Measurements from ENCODE around the gene HOXC5. TPM values are rescaled to one million over a fixed set of nuclear protein-coding genes. Genes with fewer than 3 reads are reported as not detected.

The HOXC5 gene
- total RNA-seq, 3 donors from 2014 or later: not detected

- TF ChIP-seq, protein P1, sequence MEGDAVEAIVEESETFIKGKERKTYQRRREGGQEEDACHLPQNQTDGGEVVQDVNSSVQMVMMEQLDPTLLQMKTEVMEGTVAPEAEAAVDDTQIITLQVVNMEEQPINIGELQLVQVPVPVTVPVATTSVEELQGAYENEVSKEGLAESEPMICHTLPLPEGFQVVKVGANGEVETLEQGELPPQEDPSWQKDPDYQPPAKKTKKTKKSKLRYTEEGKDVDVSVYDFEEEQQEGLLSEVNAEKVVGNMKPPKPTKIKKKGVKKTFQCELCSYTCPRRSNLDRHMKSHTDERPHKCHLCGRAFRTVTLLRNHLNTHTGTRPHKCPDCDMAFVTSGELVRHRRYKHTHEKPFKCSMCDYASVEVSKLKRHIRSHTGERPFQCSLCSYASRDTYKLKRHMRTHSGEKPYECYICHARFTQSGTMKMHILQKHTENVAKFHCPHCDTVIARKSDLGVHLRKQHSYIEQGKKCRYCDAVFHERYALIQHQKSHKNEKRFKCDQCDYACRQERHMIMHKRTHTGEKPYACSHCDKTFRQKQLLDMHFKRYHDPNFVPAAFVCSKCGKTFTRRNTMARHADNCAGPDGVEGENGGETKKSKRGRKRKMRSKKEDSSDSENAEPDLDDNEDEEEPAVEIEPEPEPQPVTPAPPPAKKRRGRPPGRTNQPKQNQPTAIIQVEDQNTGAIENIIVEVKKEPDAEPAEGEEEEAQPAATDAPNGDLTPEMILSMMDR (IDR thresholded peaks at IDR 0.05): no peak
- H3K4me1 ChIP-seq (ENCODE audit: low read depth): no peaks in the 10 kb centered on the region
- intact Hi-C loops (cut with DNase I, micrococcal nuclease): no loop called here
- H3K36me3 ChIP-seq (ENCODE audit: low read depth): no peaks in the 10 kb centered on the region
- DNase-seq (no peak), ATAC-seq (no peak)
- H3K4me3 ChIP-seq: no peak overlapping the region
- H3K9me3 ChIP-seq: no peaks in the 10 kb centered on the region
Observed at GRCh38 chr12:54045401-54045800, 12.6 kb downstream of the HOXC5 start.

DNA sequence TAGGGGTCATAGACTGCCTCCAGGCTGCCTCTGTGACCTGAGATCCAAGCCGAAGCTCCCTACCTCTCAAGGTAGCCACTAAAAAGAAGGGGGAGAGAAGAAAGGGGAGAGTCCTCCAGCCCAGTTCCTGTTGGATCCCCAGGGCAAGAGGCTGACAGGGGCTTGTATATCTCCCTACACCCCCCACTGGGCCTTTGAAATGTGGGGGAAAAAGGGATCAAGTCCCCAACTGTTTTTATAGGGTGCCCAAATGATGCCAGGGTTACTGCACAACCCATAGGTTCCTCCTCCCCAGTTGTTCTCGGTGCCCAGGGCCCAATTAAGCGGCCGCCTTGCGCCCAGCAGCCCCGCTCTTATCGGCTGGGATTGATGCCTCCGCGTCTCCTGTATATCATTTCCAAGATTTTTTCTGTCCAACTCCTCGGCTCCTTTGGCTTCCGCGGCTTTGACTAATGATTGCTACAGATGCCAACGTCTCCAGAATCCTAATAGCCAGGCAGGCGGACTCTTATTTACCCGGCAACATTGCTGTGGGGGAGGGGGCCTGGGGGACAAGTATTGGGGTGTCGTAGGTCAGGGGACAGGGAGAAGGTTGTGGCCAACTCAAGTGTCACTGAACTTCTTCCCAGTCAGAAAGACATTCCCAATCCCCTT lies 13.1 kb downstream of the HOXC5 start:
- intact Hi-C loops (cut with DNase I, micrococcal nuclease): no loop called here
- no peaks in the 10 kb centered on the region for H3K9me3 ChIP-seq
- DNase-seq (no peak), ATAC-seq (no peak)
- no peaks in the 10 kb centered on the region for H3K36me3 ChIP-seq (ENCODE audit: low read depth)
- TF ChIP-seq, protein P1 (IDR thresholded peaks at IDR 0.05): no peak
- H3K4me3 ChIP-seq: no peak overlapping the region
- H3K4me1 ChIP-seq (ENCODE audit: low read depth): no peaks in the 10 kb centered on the region

- TF ChIP-seq, protein P1 (IDR thresholded peaks at IDR 0.05): no peak
- Histone ChIP-seq H3K4me3 (no peak overlapping the region), H3K4me1 (ENCODE audit: low read depth) (no peaks in the 10 kb centered on the region), H3K9me3 (no peaks in the 10 kb centered on the region), H3K36me3 (ENCODE audit: low read depth) (no peaks in the 10 kb centered on the region)
- DNase-seq (no peak), ATAC-seq (no peak)
- intact Hi-C loops (cut with DNase I, micrococcal nuclease): no loop called here
Observed at GRCh38 chr12:54046809-54047159, 13.9 kb downstream of the HOXC5 start.

GRCh38 chr12:54047160-54047963 lies 14.5 kb downstream of the HOXC5 start:
- no peak overlapping the region for H3K4me3 ChIP-seq
- intact Hi-C loops (cut with DNase I, micrococcal nuclease): no loop called here
- ATAC-seq (no peak), DNase-seq (no peak)
- H3K36me3 ChIP-seq (ENCODE audit: low read depth): no peaks in the 10 kb centered on the region
- TF ChIP-seq, protein P1 (IDR thresholded peaks at IDR 0.05): no peak
- no peaks in the 10 kb centered on the region for H3K4me1 ChIP-seq (ENCODE audit: low read depth)
- no peaks in the 10 kb centered on the region for H3K9me3 ChIP-seq

DNA sequence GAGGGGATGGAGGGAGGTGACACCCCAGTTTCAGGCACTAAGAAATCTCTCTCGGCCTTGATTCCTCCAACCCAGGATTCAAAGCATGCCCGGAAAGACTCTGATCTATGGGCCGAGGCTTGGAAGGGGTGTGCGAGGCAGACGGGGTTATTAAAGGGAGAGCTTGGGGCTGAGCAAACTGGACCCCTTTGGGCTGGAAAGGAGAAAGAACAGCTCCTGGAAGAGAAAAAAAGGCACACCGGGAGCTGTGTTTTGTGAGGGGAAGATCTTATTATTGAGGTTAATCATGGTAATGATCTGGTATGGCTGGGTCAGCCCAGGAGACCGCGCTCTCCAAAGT lies 15.1 kb downstream of the HOXC5 start:
- Histone ChIP-seq H3K9me3 (no peaks in the 10 kb centered on the region), H3K4me1 (ENCODE audit: low read depth) (no peaks in the 10 kb centered on the region), H3K4me3 (no peak overlapping the region), H3K36me3 (ENCODE audit: low read depth) (no peaks in the 10 kb centered on the region)
- DNase-seq (no peak), ATAC-seq (no peak)
- TF ChIP-seq, protein P1 (IDR thresholded peaks at IDR 0.05): no peak
- intact Hi-C loops (cut with DNase I, micrococcal nuclease): no loop called here

Data from mucosa of descending colon (tissue), 3 donors.